Activated CD4-positive, alpha-beta T cell treated with anti-CD3 and anti-CD28 coated beads for 4 hours (primary cell): ENCODE results near the gene MACROD1.
A peak's percentile ranks its signal among the peaks of the same experiment; 100 is the strongest.
"Not testable (repeated sequence)": the region's sequence is repeated elsewhere in the genome, so short reads cannot be mapped to it uniquely, and the experiment has no call there.

Source experiments
- DNase-seq, 2 donors: peaks; one replicate each; pipeline ENCODE4 v3.0.0-alpha.2; 2020

The MACROD1 gene

DNA sequence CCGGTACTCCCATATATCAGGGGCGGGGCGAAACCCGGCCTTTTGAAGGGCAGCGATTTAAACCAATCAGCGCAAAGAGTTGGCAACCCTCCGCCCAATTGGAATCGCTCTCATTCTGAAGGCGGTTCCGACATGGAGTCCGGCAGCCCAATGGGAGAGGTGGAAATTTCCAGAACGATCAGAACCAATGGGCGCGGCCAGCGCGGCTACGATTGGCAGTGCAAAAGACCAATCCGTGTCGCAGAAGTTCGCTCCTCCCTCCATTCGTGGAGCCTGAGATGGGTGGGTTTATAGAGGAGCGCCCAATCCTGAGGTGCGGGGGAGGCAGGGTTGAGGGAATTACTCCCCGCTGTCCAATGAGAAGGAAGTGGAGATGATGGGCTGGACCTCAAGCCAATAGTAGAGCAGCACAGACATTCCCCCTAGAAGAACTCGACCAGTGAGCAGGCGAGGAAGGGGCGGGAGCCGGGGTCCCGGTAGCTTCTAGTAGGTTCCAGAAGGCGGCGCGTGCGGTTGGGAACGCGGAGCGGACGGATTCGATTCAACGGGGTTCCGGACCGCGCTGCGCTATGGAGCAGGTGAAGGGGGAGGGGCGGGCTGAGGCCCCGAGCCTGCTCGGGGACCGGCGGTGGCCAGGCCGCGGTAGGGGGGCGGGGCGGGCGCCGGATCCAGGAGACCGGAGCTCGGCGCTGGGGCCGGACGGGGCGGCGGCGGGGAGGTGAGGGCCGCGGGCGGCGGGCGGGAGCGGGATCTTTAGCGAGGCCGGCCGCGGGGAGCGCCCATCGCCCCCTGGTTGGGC, 20.0 kb upstream of the MACROD1 start, which contains the start of gene STIP1:
Gene STIP1 (plus strand): TSS at position 479 of the 799 bp plus-strand sequence. CDS start 91 bp downstream, at position 570.
- DNase-seq = peak; percentile 98 to 99

GRCh38 chr11:64185175-64185692, 19.3 kb upstream of the MACROD1 start:
- DNase-seq = no peak

- no peak for DNase-seq
These were observed 18.0 kb upstream of the MACROD1 start for GRCh38 chr11:64183890-64184289.

GRCh38 chr11:64181506-64182411, 15.8 kb upstream of the MACROD1 start:
- peak; percentile 21 to 27 for DNase-seq

- no peak for DNase-seq
These were observed 15.0 kb upstream of the MACROD1 start for GRCh38 chr11:64180891-64181290.

GRCh38 chr11:64178951-64179639, 13.2 kb upstream of the MACROD1 start:
- no peak for DNase-seq

GRCh38 chr11:64178203-64178602, 12.3 kb upstream of the MACROD1 start:
- DNase-seq = no peak

DNA sequence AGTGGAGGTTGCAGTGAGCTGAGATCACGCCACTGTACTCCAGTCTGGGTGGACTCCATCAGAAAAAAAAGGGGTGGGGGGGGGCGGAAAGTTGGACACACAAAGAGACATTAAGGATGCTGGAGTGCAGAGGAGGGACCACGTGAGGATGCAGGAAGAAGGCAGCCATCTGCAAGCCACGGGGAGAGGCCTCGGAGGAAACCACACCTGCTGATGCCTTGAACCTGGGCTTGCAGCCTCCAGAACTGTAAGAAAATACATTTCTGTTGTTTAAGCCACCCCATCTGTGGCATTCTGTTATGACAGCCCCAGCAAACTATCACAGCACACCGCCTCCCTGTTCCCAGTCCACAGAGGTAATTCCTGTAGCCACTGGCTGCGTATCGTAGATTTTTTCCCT, 10.8 kb upstream of the MACROD1 start:
- no peak for DNase-seq

GRCh38 chr11:64173616-64174355, 7.9 kb upstream of the MACROD1 start:
- no peak for DNase-seq

- no peak for DNase-seq
These were observed 4.5 kb upstream of the MACROD1 start for GRCh38 chr11:64170419-64170818.

- peak in 1 of 2 donors; percentile 21 for DNase-seq
These were observed 452 bp downstream of the MACROD1 start for GRCh38 chr11:64165481-64165841.

- no peak for DNase-seq
These were observed 1.3 kb downstream of the MACROD1 start for GRCh38 chr11:64164392-64165312.

GRCh38 chr11:64163951-64164350, 2.0 kb downstream of the MACROD1 start:
- DNase-seq = no peak

- not testable (repeated sequence) for DNase-seq
These were observed 3.1 kb downstream of the MACROD1 start for GRCh38 chr11:64162769-64163168.

DNA sequence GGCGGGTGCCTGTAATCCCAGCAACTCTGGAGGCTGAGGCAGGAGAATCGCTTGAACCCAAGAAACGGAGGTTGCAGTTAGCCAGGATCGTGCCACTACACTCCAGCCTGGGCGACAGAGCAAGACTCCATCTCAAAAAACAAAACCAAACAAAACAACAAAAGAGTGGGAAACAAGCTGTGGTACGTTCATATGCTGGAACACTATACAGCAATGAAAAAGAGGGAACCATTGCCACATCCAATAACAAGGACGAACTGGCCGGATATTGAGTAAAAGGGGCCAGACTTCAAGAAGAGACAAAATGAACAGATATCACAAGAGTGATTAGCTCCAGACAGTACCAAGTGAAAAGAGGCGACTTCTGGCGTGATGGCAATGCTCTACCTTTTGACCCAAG, 4.9 kb downstream of the MACROD1 start:
- no peak for DNase-seq

- DNase-seq = no peak
These were observed 8.1 kb downstream of the MACROD1 start for GRCh38 chr11:64157631-64158394.

DNA sequence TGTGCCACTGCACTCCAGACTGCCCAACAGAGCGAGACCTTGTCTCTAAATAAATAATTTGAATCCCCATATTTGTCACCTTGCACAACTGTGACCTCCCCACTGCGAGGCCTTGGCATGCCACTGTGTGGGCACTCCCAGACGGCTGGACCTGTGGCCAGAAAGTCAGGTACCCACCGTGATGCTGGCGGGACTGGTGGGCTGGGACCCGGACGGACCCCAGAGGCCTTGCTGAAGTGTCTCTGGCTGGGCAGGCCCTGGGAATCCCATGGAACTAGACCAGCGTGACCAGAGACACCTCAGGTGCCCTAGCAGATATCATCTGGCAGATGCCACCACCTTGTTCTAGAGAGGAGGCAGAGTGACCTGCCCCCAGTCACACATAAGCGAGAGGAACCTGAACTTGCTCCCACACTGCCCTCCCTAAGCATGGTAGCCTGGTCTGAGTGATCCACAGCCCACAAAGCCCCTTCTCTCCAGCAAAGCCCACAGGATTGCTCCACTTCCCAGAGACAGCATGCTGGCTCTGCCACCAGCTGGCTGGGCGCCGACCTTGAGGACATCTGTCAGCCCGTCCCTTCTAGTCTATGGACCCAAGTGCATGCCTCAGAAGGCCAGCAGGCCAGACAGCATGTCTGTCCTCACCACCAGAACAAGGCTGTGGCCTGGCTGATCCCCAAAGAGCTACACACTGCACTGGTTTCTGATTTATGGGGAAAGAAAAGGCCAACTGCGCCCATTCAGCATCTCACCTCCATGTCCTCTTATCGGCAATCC, 9.5 kb downstream of the MACROD1 start:
- no peak for DNase-seq

GRCh38 chr11:64153812-64154211, 12.1 kb downstream of the MACROD1 start:
- no peak for DNase-seq
